Breast epithelium (tissue), 3 donors: ENCODE measurements around the gene ZNF343.
"Not testable (repeated sequence)": the region's sequence is repeated elsewhere in the genome, so short reads cannot be mapped to it uniquely, and the experiment has no call there.

ENCODE experiments used
- POLR2A ChIP-seq: fragments of 450-650 bp; IDR thresholded peaks from one replicate; pipeline ENCODE4 v1.6.1; 2016; ENCODE audit warnings: antibody characterized with exemption, mild to moderate bottlenecking, moderate library complexity
- POLR2AphosphoS5 ChIP-seq, 3 donors: sonication (generic); formaldehyde crosslinking; IDR thresholded peaks; one replicate each; pipeline ENCODE4 v1.6.1; 2017; ENCODE audit warnings: antibody characterized with exemption in 3 of 3
- TF ChIP-seq, protein P1 (sequence below), 3 donors: fragments of 450-650 bp; IDR thresholded peaks; one replicate each; pipeline ENCODE4 v1.5.1; 2016 to 2017; ENCODE audit warnings: antibody characterized with exemption in 3 of 3, mild to moderate bottlenecking in 3 of 3, moderate library complexity in 3 of 3

DNA sequence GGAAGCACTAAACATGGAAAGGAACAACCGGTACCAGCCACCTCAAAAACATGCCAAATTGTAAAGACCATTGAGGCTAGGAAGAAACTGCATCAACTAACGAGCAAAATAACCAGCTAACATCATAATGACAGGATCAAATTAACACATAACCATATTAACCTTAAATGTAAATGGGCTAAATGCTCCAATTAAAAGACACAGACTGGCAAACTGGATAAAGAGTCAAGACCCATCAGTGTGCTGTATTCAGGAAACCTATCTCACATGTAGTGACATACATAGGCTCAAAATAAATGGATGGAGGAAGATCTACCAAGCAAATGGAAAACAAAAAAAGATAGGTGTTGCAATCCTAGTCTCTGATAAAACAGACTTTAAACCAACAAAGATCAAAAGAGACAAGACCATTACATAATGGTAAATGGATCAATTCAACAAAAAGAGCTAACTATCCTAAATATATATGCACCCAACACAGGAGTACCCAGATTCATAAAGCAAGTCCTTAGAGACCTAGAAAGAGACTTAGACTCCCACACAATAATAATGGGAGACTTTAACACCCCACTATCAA lies 5.8 kb downstream of the ZNF343 start:
- not testable (repeated sequence) for TF ChIP-seq POLR2A; POLR2AphosphoS5 (IDR thresholded peaks at IDR 0.05)
- TF ChIP-seq, protein P1, sequence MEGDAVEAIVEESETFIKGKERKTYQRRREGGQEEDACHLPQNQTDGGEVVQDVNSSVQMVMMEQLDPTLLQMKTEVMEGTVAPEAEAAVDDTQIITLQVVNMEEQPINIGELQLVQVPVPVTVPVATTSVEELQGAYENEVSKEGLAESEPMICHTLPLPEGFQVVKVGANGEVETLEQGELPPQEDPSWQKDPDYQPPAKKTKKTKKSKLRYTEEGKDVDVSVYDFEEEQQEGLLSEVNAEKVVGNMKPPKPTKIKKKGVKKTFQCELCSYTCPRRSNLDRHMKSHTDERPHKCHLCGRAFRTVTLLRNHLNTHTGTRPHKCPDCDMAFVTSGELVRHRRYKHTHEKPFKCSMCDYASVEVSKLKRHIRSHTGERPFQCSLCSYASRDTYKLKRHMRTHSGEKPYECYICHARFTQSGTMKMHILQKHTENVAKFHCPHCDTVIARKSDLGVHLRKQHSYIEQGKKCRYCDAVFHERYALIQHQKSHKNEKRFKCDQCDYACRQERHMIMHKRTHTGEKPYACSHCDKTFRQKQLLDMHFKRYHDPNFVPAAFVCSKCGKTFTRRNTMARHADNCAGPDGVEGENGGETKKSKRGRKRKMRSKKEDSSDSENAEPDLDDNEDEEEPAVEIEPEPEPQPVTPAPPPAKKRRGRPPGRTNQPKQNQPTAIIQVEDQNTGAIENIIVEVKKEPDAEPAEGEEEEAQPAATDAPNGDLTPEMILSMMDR (IDR thresholded peaks at IDR 0.05), result not testable (repeated sequence)
